Measurements from ENCODE around the gene RNPC3. TPM values are rescaled to one million over a fixed set of nuclear protein-coding genes. Genes with fewer than 3 reads are reported as not detected.
A peak's percentile ranks its signal among the peaks of the same experiment; 100 is the strongest.

The RNPC3 gene
- total RNA-seq, 6 experiments from 2014 or later, result 7.1 to 9.6 (median 7.7) TPM

GRCh38 chr1:103496014-103496635 is 29.4 kb upstream of the RNPC3 start:
- Mint-ChIP-seq H3K36me3 (ENCODE audit: low read depth) (no peaks in the 10 kb centered on the region), H3K27me3 (ENCODE audit: insufficient read depth) (no peaks in the 10 kb centered on the region; the same call in none of the 2 replicates), H3K4me1 (ENCODE audit: low read depth) (peaks cover 15% of the 10 kb centered on the region), H3K9me3 (no peaks in the 10 kb centered on the region), H3K4me3 (no peak overlapping the region), H3K27ac (0 out of 2 replicates have a peak overlapping the region, but pooled peaks have one; percentile 24)
- peak; percentile 49 for DNase-seq
- no peak for TF ChIP-seq CTCF (IDR thresholded peaks at IDR 0.05)

DNA sequence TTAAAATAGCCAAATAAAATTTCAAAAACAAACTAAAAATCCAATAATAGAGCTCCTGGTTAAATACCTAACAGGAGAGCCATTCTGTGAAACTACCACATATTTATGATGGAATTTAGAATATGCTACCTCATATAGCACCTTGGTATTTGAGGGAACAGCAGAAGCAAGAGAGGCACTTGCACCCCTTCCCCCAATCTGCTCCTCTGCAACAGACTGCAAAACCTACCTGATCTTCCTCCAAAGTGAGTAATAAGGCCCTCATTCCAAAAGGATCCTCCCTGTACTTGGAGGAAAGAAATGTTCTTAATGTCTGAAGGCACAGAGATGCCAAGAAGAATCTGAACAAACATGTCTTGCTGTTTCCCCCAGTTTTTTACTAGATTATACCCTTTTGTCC is 28.1 kb upstream of the RNPC3 start:
- TF ChIP-seq CTCF (IDR thresholded peaks at IDR 0.05), result no peak
- no peak overlapping the region for H3K27ac Mint-ChIP-seq
- no peaks in the 10 kb centered on the region for H3K36me3 Mint-ChIP-seq (ENCODE audit: low read depth)
- no peak overlapping the region for H3K4me3 Mint-ChIP-seq
- no peak for DNase-seq
- H3K9me3 Mint-ChIP-seq, result no peaks in the 10 kb centered on the region
- no peaks in the 10 kb centered on the region; the same call in none of the 2 replicates for H3K27me3 Mint-ChIP-seq (ENCODE audit: insufficient read depth)
- peaks cover 15% of the 10 kb centered on the region for H3K4me1 Mint-ChIP-seq (ENCODE audit: low read depth)

DNA sequence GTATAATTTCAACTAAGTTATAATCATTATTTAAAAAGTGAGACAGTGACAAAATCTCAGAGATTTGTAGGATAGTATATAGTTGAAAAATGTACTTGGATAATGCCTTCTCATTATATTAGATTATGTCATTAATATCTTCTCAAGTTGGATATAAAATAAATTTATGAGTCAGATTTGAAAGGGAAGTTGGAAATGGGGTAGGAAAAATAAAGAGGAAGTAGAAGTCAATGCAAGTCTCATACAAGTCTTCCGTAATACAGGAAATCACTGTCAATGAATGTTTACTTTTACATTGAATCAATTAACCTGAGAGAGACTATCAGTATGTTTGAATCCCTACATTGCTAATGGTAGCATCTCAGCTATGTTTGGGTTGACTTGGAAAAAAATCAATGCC is 16.2 kb upstream of the RNPC3 start:
- H3K9me3 Mint-ChIP-seq, result peaks cover 5% of the 10 kb centered on the region
- H3K27ac Mint-ChIP-seq, result no peak overlapping the region
- no peak overlapping the region for H3K4me3 Mint-ChIP-seq
- H3K27me3 Mint-ChIP-seq (ENCODE audit: insufficient read depth), result peaks cover 2% of the 10 kb centered on the region; the same call in 1 of the 2 replicates
- H3K4me1 Mint-ChIP-seq (ENCODE audit: low read depth), result peaks cover 10% of the 10 kb centered on the region
- H3K36me3 Mint-ChIP-seq (ENCODE audit: low read depth), result peaks cover 17% of the 10 kb centered on the region
- no peak for TF ChIP-seq CTCF (IDR thresholded peaks at IDR 0.05)
- no peak for DNase-seq

DNA sequence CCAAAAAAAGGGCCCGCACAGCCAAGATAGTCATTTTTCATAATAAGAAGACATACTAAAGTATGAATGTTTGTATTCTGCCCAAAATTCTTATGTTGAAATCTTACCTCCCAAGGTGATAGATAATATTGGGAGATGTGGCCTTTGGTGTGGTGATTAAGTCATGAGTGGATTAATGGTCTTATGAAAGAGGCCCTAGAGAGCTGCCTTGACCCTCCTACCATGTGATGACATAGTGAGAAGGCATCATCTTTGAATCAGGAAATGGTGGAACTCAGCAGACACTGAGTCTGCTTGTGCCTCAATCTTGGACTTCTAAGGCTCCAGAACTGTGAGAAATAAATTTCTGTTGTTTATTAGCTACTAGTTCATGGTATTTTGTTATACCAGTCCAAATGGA is 11.8 kb upstream of the RNPC3 start:
- no peak for TF ChIP-seq CTCF (IDR thresholded peaks at IDR 0.05)
- no peak for DNase-seq
- Mint-ChIP-seq H3K4me1 (ENCODE audit: low read depth) (peaks cover 42% of the 10 kb centered on the region), H3K4me3 (no peak overlapping the region), H3K9me3 (peaks cover 5% of the 10 kb centered on the region), H3K36me3 (ENCODE audit: low read depth) (peaks cover 17% of the 10 kb centered on the region), H3K27me3 (ENCODE audit: insufficient read depth) (peaks cover 2% of the 10 kb centered on the region; the same call in 1 of the 2 replicates), H3K27ac (peak overlapping the region; percentile 25)

- H3K36me3 Mint-ChIP-seq (ENCODE audit: low read depth), result peaks cover 17% of the 10 kb centered on the region
- H3K27ac Mint-ChIP-seq, result no peak overlapping the region
- H3K4me3 Mint-ChIP-seq, result no peak overlapping the region
- peaks cover 42% of the 10 kb centered on the region for H3K4me1 Mint-ChIP-seq (ENCODE audit: low read depth)
- DNase-seq, result peak; percentile 62
- peaks cover 5% of the 10 kb centered on the region for H3K9me3 Mint-ChIP-seq
- H3K27me3 Mint-ChIP-seq (ENCODE audit: insufficient read depth), result peaks cover 2% of the 10 kb centered on the region; the same call in 1 of the 2 replicates
- TF ChIP-seq CTCF (IDR thresholded peaks at IDR 0.05), result peak; percentile 90
Measured at GRCh38 chr1:103514920-103515503, 10.5 kb upstream of the RNPC3 start.

Measured in HFFc6 (cell line).